Mucosa of descending colon (tissue), 3 donors: Measurements from ENCODE around the gene SRPK2. TPM values are rescaled to one million over a fixed set of nuclear protein-coding genes. Genes with fewer than 3 reads are reported as not detected.

Experiments
- ATAC-seq: fragments of 200-7000 bp; cut with Tn5 transposase; one replicate; pipeline ENCODE4 v1.9.1; 2020; ENCODE audit warnings: mild to moderate bottlenecking, moderate library complexity
- DNase-seq, 3 donors: peaks; one replicate each; pipeline ENCODE4 v3.0.0-alpha.2; 2020
- H3K36me3 ChIP-seq: fragments of 200-600 bp; one replicate; pipeline ENCODE4 v1.8.0; 2021; ENCODE audit warnings: low read depth, mild to moderate bottlenecking
- H3K4me1 ChIP-seq: fragments of 200-600 bp; one replicate; pipeline ENCODE4 v1.8.0; 2021; ENCODE audit warnings: low read depth, mild to moderate bottlenecking
- H3K4me3 ChIP-seq: fragments of 200-600 bp; one replicate; pipeline ENCODE4 v1.8.0; 2021; ENCODE audit warnings: mild to moderate bottlenecking
- H3K9me3 ChIP-seq: fragments of 200-600 bp; one replicate; pipeline ENCODE4 v1.8.0; 2021; ENCODE audit warnings: mild to moderate bottlenecking
- intact Hi-C, 2 donors: fragments of 100-400 bp; cut with DNase I in 1 of 2; cut with micrococcal nuclease in 1 of 2; formaldehyde crosslinking; loops; one replicate each; pipeline versions ENCODE4 v1.11.0 to v1.11.1; 2022; cut with DNase I, micrococcal nuclease
- total RNA-seq, 3 donors: library from RNA; stranded (reverse); fragmentation: NEBNext Ultra II Directional in 2 of 3; extraction: Animal tissue kit (Norgen Biotek cat#: 25700) in 2 of 3; gene quantifications; one replicate each; pipeline versions ENCODE4 v1.2.1 to v1.2.4, GENCODE V29; 2021 to 2023
- TF ChIP-seq, protein P1 (sequence below): fragments of 200-600 bp; IDR thresholded peaks from one replicate; pipeline ENCODE4 v1.8.0; 2022; ENCODE audit warnings: antibody characterized with exemption, mild to moderate bottlenecking
- donor health status: DM: no; HTN: no; CAD: no; lungs with moderate emphysema.
- donor health status: DM: no; HTN: no; CAD: no.
- donor health status: DM: no; HTN: yes; CAD: no.

The SRPK2 gene
- total RNA-seq, 3 donors from 2014 or later, result 25.7 to 59.2 (median 31.6) TPM

DNA sequence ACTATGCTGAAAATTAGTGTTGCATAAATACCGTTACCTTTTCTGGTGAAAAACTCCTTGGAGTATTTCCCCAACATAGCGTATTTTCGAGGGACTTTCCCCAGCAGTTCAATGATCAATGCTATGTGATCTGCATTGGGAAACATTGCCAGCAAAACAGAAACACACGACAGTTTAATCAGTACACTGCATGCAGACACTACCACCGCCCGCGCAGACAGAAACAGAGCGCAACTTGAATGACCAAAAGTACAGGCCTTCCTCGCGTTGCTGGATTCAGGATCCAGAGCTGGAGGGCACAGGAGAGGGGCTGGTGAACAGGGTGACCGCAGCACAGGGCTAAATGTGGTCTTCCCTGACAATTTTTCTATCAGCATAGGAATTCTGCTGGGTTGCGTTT is 263.0 kb downstream of the SRPK2 start:
- intact Hi-C loops, result no loop called here
- Histone ChIP-seq H3K4me3 (no peak overlapping the region), H3K36me3 (no peaks in the 10 kb centered on the region), H3K4me1 (no peaks in the 10 kb centered on the region), H3K9me3 (no peaks in the 10 kb centered on the region)
- DNase-seq (no peak), ATAC-seq (no peak)
- TF ChIP-seq, protein P1, sequence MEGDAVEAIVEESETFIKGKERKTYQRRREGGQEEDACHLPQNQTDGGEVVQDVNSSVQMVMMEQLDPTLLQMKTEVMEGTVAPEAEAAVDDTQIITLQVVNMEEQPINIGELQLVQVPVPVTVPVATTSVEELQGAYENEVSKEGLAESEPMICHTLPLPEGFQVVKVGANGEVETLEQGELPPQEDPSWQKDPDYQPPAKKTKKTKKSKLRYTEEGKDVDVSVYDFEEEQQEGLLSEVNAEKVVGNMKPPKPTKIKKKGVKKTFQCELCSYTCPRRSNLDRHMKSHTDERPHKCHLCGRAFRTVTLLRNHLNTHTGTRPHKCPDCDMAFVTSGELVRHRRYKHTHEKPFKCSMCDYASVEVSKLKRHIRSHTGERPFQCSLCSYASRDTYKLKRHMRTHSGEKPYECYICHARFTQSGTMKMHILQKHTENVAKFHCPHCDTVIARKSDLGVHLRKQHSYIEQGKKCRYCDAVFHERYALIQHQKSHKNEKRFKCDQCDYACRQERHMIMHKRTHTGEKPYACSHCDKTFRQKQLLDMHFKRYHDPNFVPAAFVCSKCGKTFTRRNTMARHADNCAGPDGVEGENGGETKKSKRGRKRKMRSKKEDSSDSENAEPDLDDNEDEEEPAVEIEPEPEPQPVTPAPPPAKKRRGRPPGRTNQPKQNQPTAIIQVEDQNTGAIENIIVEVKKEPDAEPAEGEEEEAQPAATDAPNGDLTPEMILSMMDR, result no peak

DNA sequence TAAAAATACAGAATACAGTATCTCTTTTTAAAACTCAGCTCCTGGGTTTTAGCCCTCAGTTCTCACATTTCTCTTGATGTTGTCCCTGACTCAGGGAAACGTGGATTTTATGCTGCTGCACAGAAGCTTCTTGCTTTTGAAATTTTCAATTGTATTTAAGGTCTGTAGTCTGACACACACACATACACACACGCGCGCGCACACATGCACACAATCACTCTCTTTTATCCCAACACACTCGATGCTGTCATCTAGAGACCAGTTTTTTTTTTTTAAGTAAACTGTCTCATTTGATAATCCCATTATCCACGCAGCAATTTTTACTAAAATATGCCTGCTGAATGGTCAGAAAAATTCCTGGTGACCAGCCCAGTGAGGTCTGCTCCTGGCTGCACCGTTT is 266.1 kb downstream of the SRPK2 start:
- Histone ChIP-seq H3K36me3 (no peaks in the 10 kb centered on the region), H3K4me1 (no peaks in the 10 kb centered on the region), H3K9me3 (no peaks in the 10 kb centered on the region), H3K4me3 (no peak overlapping the region)
- TF ChIP-seq, protein P1, result no peak
- intact Hi-C loops, result no loop called here
- DNase-seq (no peak), ATAC-seq (no peak)

DNA sequence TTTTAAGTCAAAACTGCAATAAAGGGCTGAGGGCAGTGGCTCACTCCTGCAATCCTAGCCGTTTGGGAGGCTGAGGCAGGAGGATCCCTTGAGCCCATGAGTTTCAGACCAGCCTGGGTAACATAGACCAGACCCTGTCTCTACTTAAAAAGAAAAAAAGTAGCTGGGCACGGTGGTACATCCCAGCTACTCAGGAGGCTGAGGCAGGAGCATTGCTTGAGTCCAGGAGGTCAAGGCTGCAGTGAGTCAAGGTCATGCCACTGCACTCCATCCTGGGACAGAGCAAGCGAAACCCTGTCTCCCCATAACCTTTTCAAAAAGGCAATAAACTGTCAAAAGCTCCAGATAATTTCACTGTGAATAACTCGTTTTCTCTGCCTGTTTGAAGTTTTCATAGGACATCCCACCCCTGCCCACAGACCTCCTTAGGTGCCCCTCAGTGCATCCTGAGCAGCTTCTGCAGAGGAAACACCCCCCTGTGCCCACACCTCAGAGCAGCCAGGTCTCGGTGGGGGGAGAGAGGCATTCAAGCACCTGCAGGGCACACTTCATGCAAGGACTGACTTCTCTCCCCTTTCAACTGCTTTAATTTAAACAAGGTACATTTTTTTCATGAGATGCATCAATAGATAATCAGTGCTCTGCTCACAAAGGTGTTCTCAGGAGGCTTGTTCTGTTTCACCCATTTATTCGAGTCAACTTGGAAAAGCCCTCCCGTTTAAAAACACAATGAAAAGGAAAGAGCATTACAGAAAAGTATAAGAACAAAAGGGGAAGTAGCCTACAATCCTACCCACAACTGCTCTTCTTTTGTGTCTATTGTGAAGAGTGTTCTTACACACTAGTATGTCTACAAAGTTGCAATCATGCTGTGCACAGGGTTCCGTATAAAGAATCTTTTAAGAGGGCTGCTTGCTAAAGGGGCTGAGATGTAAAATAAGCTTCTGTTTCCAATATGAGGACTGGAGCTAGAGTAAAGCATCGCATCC is 269.8 kb downstream of the SRPK2 start:
- Histone ChIP-seq H3K4me1 (no peaks in the 10 kb centered on the region), H3K36me3 (no peaks in the 10 kb centered on the region), H3K4me3 (no peak overlapping the region), H3K9me3 (no peaks in the 10 kb centered on the region)
- DNase-seq (no peak), ATAC-seq (peak; percentile 13)
- TF ChIP-seq, protein P1, result no peak
- intact Hi-C loops, result no loop called here

DNA sequence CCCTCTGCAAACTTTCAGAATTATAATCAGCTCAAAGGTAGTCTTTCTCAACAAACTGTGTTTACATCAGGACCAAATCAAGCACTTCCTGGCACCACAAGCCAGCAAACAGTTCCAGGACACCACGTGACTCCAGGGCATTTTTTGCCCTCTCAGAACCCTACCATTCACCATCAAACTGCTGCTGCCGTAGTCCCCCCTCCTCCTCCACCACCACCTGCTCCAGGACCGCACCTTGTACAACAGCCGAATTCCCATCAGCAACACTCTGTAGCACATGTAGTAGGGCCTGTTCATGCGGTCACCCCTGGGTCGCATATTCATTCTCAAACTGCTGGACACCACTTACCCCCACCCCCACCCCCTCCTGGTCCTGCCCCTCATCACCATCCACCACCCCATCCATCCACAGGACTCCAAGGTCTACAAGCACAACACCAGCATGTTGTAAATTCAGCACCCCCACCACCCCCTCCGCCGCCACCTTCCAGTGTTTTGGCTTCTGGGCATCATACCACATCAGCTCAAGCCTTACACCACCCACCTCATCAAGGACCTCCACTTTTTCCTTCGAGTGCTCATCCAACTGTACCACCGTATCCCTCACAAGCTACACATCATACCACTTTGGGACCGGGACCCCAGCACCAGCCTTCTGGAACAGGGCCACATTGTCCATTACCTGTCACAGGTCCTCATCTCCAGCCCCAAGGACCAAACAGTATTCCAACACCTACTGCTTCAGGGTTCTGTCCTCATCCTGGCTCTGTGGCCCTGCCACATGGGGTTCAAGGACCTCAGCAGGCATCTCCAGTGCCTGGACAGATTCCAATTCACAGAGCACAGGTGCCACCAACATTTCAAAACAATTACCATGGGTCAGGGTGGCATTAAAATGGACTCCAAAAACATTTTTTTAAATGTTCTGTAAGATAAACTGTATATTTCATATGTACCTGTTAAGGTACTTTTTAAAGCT is 276.0 kb downstream of the SRPK2 start:
- DNase-seq (no peak), ATAC-seq (peak; percentile 35)
- Histone ChIP-seq H3K36me3 (peaks cover 14% of the 10 kb centered on the region), H3K4me1 (no peaks in the 10 kb centered on the region), H3K9me3 (no peaks in the 10 kb centered on the region), H3K4me3 (no peak overlapping the region)
- TF ChIP-seq, protein P1, result no peak
- intact Hi-C loops, result no loop called here

DNA sequence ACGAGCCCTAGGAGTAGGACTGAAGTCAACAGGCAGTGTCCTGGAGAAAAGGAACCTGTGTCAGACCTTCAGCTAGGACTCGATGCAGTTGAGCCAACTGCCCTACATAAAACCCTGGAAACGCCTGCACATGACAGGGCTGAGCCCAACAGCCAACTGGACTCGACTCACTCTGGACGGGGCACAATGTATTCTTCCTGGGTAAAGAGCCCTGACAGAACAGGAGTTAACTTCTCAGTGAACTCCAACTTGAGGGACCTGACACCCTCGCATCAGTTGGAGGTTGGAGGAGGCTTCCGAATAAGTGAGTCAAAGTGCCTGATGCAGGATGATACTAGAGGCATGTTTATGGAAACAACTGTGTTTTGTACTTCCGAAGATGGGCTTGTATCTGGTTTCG is 281.3 kb downstream of the SRPK2 start:
- no peak for ATAC-seq
- no peak for DNase-seq
- H3K4me1 ChIP-seq, result no peaks in the 10 kb centered on the region
- H3K9me3 ChIP-seq, result no peaks in the 10 kb centered on the region
- H3K4me3 ChIP-seq, result no peak overlapping the region
- TF ChIP-seq, protein P1, result no peak
- intact Hi-C loops, result no loop called here
- H3K36me3 ChIP-seq, result peaks cover 19% of the 10 kb centered on the region
